ENCODE data around the gene SKAP1.
"Not testable (repeated sequence)": the region's sequence is repeated elsewhere in the genome, so short reads cannot be mapped to it uniquely, and the experiment has no call there.

SKAP1 gene

GRCh38 chr17:48410821-48411220 lies 19.2 kb downstream of the SKAP1 start:
- not testable (repeated sequence) for DNase-seq

- no peak for DNase-seq
Observed at GRCh38 chr17:48409607-48410006, 20.4 kb downstream of the SKAP1 start.

- no peak for DNase-seq
Observed at GRCh38 chr17:48406936-48407567, 23.0 kb downstream of the SKAP1 start.

GRCh38 chr17:48394821-48395220 lies 35.2 kb downstream of the SKAP1 start:
- no peak for DNase-seq

- DNase-seq, result no peak
Observed at GRCh38 chr17:48393283-48393682, 36.7 kb downstream of the SKAP1 start.

- DNase-seq, result no peak
Observed at GRCh38 chr17:48392857-48393256, 37.2 kb downstream of the SKAP1 start.

- no peak for DNase-seq
Observed at GRCh38 chr17:48391444-48391843, 38.6 kb downstream of the SKAP1 start.

GRCh38 chr17:48389903-48390302 lies 40.1 kb downstream of the SKAP1 start:
- no peak for DNase-seq

GRCh38 chr17:48388955-48389743 lies 40.9 kb downstream of the SKAP1 start:
- no peak for DNase-seq

- peak in 1 of 2 donors; percentile 52 for DNase-seq
Observed at GRCh38 chr17:48386826-48387225, 43.2 kb downstream of the SKAP1 start.

GRCh38 chr17:48385319-48385718 lies 44.7 kb downstream of the SKAP1 start:
- no peak for DNase-seq

- DNase-seq, result no peak
Observed at GRCh38 chr17:48384164-48384563, 45.9 kb downstream of the SKAP1 start.

- DNase-seq, result no peak
Observed at GRCh38 chr17:48382989-48383388, 47.0 kb downstream of the SKAP1 start.

GRCh38 chr17:48378708-48379392 lies 51.2 kb downstream of the SKAP1 start:
- DNase-seq, result no peak

- DNase-seq, result no peak
Observed at GRCh38 chr17:48378238-48378637, 51.8 kb downstream of the SKAP1 start.

- no peak for DNase-seq
Observed at GRCh38 chr17:48376682-48377325, 53.2 kb downstream of the SKAP1 start.

- no peak for DNase-seq
Observed at GRCh38 chr17:48375356-48375755, 54.7 kb downstream of the SKAP1 start.

GRCh38 chr17:48374650-48375230 lies 55.3 kb downstream of the SKAP1 start:
- no peak for DNase-seq

GRCh38 chr17:48373883-48374282 lies 56.1 kb downstream of the SKAP1 start:
- DNase-seq, result no peak

- DNase-seq, result no peak
Observed at GRCh38 chr17:48373130-48373830, 56.7 kb downstream of the SKAP1 start.

GRCh38 chr17:48368967-48369366 lies 61.0 kb downstream of the SKAP1 start:
- not testable (repeated sequence) for DNase-seq

- no peak for DNase-seq
Observed at GRCh38 chr17:48368352-48368908, 61.6 kb downstream of the SKAP1 start.
